Stimulated activated CD4-positive, alpha-beta T cell treated with anti-CD3 and anti-CD28 coated beads, Interleukin-4, amount 100 ng/mL, for 48 hours (primary cell): ENCODE measurements around the gene MYOCD.

Experiments
- DNase-seq, 2 donors: peaks; one replicate each; pipeline ENCODE4 v3.0.0-alpha.2; 2020; ENCODE audit warnings: low read depth in 2 of 2

Gene MYOCD

DNA sequence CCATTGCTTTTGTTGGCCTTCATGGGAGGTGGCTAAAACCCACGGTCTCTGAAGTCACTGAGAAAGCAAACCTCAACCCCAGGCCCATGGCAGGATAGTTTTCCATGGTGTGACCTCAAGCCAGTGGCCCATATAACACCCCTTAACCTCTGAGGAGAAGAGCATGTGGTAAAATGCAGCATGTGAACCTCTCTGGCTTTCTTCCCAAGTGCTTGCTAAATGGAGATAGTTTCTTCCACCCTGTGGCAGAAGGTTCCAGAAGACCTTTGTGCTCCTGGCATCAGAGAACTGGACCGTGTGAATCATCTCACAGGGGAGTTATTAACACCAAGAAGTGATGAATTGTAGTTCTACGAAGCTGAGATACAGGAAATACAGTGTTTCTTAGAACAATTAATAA is 47.3 kb downstream of the MYOCD start:
- DNase-seq, result no peak

DNA sequence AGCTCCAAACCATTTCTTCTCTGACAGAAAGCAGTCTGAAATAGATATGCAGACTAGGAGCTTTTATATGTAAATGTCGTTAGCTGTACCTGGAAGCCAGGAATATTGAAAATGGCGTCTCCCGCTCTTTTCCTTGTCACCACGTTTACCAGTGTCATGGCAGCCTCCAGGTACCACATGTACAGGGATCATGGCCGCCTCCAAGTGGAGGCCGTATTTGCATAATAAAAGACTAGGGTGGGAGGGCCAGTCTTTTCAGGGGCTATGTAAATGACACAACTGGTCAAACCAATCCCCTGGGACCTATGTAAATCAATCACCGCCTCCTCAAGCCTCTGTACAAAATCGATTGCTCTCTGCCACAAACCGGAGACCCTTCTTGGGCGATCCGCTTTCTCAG is 54.3 kb downstream of the MYOCD start:
- DNase-seq, result no peak

GRCh38 chr17:12721581-12721980 is 55.9 kb downstream of the MYOCD start:
- DNase-seq, result no peak

GRCh38 chr17:12722282-12722681 is 56.6 kb downstream of the MYOCD start:
- no peak for DNase-seq

DNA sequence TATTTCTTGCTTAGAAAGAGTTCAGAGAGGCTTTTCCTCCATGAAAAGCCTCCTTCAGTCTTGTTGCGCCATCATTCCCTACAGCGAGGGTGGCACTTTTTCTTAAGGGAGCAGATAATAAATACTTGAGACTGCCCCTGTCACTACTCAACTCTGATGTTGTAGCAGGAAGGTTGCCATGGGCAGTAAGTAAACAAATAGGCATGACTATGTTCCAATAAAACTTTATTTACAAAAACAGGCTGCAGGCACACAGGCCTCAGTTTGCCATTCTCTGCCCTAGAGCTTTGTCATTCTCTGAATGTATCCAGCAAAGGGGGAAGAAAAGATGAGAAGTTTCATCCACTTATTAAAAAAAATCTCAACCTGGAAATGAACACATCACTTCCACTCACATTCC is 60.4 kb downstream of the MYOCD start:
- DNase-seq, result no peak

- no peak for DNase-seq
Measured at GRCh38 chr17:12727076-12727760, 61.5 kb downstream of the MYOCD start.

- no peak for DNase-seq
Measured at GRCh38 chr17:12727881-12728280, 62.2 kb downstream of the MYOCD start.

GRCh38 chr17:12729086-12729485 is 63.4 kb downstream of the MYOCD start:
- no peak for DNase-seq

DNA sequence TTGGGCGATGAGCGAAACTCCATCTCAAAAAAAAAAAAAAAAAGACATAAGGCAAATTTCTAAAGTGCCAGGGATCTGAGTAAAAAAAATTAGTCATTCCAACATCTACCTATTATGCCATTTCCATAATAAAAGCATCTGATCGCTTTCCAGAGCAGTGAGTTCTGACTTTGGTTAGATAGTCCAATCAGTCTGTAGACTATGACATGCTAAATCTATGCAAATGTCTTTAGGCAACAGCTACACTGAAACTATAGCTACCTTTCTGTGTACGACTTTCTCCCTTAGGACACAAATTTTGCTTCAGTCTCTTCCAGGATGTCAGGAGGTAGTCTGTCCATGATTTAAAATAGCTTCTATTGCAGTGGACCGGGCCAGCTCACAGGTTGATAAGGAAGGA is 64.7 kb downstream of the MYOCD start:
- no peak for DNase-seq

GRCh38 chr17:12730931-12731521 is 65.3 kb downstream of the MYOCD start:
- no peak for DNase-seq

DNA sequence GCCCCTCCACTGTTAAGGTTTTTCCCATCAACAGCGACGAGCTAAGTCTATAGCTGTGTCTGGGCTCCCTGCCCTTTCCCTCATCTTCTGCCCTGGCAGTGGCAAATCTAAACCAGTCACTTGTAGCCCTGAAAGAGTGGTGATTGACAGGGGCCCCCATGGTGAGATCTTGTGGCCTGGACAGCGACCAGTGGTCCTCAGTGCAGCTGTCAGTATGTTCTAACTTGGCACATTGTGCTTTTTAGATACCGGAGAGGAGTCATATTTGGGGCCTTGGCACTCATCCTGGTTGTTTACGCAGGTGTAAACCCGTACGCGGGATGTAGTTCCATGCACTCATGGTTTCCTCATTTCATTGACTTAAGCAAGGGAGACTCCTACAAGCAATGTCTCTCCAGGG is 66.1 kb downstream of the MYOCD start:
- no peak for DNase-seq

DNA sequence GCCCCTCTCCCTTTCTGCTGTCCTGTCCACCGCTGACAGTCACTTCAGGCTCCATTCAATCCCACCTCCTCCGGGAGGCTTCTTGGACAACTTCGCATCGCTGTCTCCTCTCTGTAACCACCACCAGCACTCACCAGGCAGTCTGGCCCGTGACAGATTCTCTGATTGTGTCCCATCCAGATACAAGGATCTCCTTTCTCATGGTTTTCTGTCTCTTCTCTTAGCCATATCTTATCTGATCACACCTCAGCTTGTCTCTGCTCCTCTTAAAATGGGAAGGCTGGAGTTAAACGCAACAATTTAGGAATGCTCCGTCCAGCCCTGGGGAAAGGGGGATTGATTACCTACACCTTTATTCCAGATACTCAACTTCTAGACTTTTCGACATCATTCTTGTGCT is 66.7 kb downstream of the MYOCD start:
- no peak for DNase-seq

- DNase-seq, result no peak
Measured at GRCh38 chr17:12734926-12735325, 69.2 kb downstream of the MYOCD start.

DNA sequence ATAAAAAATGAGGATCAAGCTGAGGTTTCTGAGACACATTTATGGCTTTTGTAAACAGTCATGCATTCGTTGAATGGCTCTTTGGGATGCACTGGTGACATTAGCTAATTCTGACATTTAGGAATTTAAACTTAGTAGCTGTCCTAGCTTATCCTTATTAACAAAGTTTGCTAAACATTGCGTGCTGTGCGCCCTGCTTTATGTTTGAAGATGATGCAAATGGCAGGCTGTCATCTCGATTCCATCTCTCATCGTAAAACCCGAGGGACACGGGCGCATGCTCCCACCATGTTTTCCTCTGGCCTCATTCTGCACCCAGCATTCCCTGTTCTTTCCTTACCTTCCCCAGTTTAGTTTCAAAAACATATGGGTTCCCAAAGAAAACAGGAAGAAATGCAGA is 69.8 kb downstream of the MYOCD start:
- DNase-seq, result no peak

DNA sequence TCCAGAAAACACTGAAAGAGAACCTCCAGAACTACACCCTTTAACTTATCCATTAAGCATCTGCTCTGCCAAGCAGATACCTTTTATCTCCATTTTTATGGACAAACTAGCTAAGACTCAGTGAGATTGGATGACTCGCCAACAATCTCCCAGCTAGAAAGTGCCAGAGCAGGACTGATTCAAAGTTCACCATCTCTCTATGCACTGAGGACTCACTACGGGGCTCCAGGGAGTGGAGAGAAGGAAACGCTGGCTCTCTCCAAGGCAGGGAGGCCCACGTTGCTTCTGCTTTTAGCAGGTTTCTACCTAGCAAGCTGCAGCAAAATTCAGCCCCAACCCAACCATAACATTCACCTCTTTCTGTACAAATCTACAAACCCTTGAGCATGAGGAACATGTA is 70.8 kb downstream of the MYOCD start:
- no peak for DNase-seq

DNA sequence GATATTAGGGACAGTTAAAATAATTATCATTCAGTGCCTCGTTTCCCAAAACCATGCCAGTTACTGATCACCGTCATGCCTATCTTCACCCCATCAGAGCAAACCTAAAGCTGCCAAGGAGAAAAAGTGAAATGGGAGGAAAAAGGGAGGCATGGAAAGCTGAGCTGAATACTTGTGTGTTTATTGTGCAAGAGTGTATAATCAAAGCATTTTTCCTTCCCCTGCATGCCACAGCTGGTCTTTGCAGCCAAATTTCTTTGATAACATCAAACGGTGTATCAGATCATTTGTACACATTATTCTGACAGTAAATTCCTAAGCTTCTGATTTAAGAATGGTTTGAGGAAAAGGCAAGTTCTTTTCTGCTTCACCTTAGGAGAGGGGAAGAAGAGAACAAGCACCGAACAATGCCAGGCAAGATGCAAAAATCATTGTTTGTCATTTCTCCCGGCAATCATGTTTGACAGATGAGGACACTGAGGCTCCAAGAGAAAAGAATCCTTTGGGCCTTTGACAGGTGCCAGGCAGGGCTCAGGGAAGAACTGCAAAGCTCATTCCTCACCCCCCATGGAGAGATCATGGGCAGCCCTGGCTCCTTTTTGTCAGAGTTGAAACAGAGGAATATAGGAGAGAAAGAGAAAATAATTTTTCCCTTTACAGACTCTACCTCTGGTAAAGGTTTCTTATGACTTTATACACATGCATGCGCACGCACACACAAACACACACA is 72.2 kb downstream of the MYOCD start:
- DNase-seq, result no peak

DNA sequence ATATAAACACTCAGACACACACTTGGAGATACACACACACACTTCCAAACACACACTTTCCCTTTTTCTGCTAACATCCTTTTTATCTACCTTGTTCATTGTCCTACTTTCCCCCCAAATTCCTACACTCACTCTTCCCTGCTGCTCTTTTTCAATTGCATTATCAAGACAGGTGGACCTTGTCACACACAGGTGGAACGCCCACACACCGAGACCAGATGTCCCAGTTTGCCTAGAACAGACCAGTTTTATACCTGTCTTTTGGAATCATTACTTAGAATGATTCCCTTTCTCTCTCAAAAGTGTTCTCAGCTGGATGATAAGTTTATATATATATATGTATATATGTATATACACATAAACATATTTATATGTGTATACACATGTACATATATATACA is 72.9 kb downstream of the MYOCD start:
- no peak for DNase-seq

DNA sequence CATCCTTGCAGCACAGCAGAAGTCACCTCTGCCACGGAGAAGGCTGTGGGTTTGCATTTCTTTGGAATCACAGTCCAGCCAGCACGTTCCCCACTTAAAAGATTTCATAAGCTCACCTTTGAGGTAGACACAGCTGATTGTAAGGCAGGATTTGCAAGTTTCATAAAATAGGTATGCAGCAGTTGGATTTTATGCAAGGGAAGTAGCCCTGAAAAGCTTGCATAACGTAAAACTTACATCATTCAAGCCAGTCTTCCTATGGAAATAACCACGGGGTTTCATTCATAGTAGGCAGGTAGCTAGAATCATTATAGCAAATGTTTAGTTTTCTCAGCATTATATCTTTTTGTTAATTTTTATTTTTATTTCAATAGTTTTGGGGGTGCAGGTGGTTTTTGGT is 73.8 kb downstream of the MYOCD start:
- no peak for DNase-seq

DNA sequence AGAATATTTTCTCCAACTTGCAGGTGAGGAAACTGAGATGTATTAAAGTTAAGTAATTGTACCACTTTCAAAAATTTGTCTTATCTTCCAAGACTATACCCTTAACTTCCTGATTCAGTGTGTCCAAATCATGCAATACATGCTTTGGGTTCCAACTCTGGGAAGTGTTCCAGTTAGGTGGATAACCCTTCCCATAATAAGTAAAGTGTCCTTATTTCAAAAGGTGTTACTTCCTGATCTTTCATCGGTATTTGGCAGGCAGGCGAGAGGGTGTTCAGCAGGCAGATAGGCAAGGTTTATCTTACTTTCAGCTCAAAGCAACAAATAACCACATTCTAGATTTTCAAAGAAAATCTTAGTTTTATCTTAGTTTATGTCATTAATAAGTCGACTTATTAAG is 77.4 kb downstream of the MYOCD start:
- DNase-seq, result no peak

GRCh38 chr17:12744298-12744697 is 78.6 kb downstream of the MYOCD start:
- no peak for DNase-seq

DNA sequence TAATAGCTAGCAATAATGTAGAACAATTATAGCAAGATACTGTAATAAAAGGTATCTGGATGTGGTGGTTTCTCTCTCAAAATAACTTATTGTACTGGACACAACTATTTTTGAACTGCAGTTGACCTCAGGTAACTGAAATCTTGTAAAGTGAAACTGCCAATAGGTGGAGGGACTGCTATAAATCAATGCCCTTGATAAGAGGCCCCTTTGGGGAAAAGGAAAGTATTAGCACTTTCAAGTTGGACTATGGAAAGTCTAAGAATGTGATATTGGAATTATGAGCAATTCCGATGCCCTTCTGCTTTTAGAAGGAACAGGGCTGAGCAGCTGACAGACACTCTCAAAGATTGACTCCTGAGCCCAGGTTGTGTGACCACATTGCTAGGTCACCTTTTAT is 79.1 kb downstream of the MYOCD start:
- DNase-seq, result no peak

DNA sequence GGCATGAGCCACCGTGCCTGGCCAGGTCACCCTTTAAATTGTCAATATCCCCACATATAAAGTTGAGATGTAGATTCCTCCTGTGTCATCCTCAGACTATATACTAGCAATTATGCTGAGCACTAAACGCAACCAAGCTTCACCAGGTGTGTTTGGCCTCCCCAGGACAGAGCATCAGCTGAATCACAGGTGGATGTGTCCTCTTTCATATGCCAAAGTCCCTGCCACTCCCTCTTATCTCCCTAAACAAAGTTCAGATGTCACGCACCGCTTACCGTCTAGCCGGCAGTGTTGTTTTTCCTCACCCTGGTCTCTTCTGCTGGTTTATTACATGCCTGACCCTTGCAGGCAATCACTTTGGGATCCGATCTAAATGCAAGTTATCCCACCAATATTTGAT is 79.8 kb downstream of the MYOCD start:
- no peak for DNase-seq

GRCh38 chr17:12756786-12757185 is 91.1 kb downstream of the MYOCD start:
- no peak for DNase-seq
